Gastrocnemius medialis (tissue), 4 donors: ENCODE results near the gene UBQLN4.

Experiments used
- POLR2A ChIP-seq, 2 donors: fragments of 450-650 bp; IDR thresholded peaks; one replicate each; pipeline ENCODE4 v1.6.1; 2017; ENCODE audit warnings: antibody characterized with exemption in 2 of 2, mild to moderate bottlenecking in 2 of 2, moderate library complexity in 2 of 2
- TF ChIP-seq, protein P1 (sequence below), 5 experiments: fragments of 450-650 bp in 3 of 5; fragments of 200-600 bp in 2 of 5; sonication (generic) in 2 of 5; IDR thresholded peaks in 4 of 5; conservative IDR thresholded peaks in 1 of 5; 1 replicate in 4 of 5; 2 replicates in 1 of 5; pipeline ENCODE4 v1.5.1; 2016 to 2019; ENCODE audit warnings: antibody characterized with exemption in 5 of 5, mild to moderate bottlenecking in 3 of 5, moderate library complexity in 3 of 5

DNA sequence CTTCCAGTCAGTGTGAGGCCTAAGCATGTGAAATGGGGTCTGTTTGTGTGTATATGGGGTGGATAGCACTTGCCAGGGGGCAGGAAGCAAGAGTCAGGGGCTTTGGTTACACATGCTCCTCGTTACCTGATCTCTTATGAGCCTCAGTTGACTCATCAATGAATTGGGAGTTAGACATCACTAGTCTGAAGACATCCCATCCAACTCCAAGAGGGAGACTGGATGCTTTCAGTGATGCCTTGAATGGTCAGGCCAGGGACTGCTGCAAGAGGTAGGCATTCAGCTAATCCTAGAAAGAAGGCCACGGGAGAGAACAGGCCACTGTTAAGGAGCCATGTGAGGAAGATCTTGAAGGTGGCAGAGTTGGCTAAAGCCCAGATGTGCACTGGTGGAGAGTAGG is 13.7 kb upstream of the UBQLN4 start:
- TF ChIP-seq, protein P1, sequence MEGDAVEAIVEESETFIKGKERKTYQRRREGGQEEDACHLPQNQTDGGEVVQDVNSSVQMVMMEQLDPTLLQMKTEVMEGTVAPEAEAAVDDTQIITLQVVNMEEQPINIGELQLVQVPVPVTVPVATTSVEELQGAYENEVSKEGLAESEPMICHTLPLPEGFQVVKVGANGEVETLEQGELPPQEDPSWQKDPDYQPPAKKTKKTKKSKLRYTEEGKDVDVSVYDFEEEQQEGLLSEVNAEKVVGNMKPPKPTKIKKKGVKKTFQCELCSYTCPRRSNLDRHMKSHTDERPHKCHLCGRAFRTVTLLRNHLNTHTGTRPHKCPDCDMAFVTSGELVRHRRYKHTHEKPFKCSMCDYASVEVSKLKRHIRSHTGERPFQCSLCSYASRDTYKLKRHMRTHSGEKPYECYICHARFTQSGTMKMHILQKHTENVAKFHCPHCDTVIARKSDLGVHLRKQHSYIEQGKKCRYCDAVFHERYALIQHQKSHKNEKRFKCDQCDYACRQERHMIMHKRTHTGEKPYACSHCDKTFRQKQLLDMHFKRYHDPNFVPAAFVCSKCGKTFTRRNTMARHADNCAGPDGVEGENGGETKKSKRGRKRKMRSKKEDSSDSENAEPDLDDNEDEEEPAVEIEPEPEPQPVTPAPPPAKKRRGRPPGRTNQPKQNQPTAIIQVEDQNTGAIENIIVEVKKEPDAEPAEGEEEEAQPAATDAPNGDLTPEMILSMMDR (IDR thresholded peaks at IDR 0.05 in 4 of 5, conservative IDR thresholded peaks at IDR 0.05 in 1 of 5) = no peak
- TF ChIP-seq POLR2A (IDR thresholded peaks at IDR 0.05) = no peak
